Memory B cell (primary cell): ENCODE measurements around the gene AKAP7.

Source experiments
- ATAC-seq: fragments of 150-1000 bp; cut with Tn5 transposase; 2 replicates; pipeline ENCODE4 v1.10.0; 2021; ENCODE audit warnings: low read depth, mild to moderate bottlenecking, moderate library complexity
- DNase-seq, 2 donors: peaks; one replicate each; pipeline ENCODE4 v3.0.0; 2022; ENCODE audit warnings: low spot score in 2 of 2
- H3K27ac Mint-ChIP-seq: one replicate; pipeline ENCODE4 v1.8.0; 2022; ENCODE audit warnings: mild to moderate bottlenecking, moderate library complexity, mixed read lengths
- H3K27me3 Mint-ChIP-seq: one replicate; pipeline ENCODE4 v1.8.0; 2022; ENCODE audit warnings: mixed read lengths
- H3K36me3 Mint-ChIP-seq: one replicate; pipeline ENCODE4 v1.8.0; 2022; ENCODE audit warnings: mild to moderate bottlenecking, mixed read lengths
- H3K4me1 Mint-ChIP-seq: one replicate; pipeline ENCODE4 v1.8.0; 2022; ENCODE audit warnings: mixed read lengths
- H3K4me3 Mint-ChIP-seq: one replicate; pipeline ENCODE4 v1.8.0; 2022; ENCODE audit warnings: mild to moderate bottlenecking, moderate library complexity, mixed read lengths
- H3K9me3 Mint-ChIP-seq: one replicate; pipeline ENCODE4 v1.8.0; 2022; ENCODE audit warnings: mixed read lengths

AKAP7 gene

DNA sequence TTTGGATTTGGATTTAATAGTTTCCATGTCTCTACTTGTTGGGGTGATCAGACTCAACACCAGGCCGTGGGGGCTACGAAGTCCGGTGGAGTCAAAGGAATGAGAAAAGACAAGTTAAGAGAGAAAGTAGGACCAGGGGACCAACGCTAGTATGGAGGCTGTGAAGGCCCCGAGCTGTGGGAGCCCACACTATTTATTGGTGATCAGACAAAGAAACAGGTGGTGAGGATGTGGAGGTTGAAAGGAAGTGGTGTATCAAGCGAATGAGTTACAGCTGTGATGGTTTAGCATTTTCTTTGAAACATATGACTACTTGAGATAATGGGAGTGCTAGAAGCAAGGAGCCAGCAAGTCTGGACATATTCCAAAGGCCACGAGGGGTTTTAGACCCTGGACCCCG lies 62.4 kb downstream of the AKAP7 start:
- peak overlapping the region; percentile 62 for H3K27ac Mint-ChIP-seq
- DNase-seq, result no peak
- no peak for ATAC-seq
- H3K27me3 Mint-ChIP-seq, result no peaks in the 10 kb centered on the region
- no peak overlapping the region for H3K4me3 Mint-ChIP-seq
- H3K4me1 Mint-ChIP-seq, result peaks cover 19% of the 10 kb centered on the region
- peaks cover 13% of the 10 kb centered on the region for H3K36me3 Mint-ChIP-seq
- peaks cover 9% of the 10 kb centered on the region for H3K9me3 Mint-ChIP-seq

DNA sequence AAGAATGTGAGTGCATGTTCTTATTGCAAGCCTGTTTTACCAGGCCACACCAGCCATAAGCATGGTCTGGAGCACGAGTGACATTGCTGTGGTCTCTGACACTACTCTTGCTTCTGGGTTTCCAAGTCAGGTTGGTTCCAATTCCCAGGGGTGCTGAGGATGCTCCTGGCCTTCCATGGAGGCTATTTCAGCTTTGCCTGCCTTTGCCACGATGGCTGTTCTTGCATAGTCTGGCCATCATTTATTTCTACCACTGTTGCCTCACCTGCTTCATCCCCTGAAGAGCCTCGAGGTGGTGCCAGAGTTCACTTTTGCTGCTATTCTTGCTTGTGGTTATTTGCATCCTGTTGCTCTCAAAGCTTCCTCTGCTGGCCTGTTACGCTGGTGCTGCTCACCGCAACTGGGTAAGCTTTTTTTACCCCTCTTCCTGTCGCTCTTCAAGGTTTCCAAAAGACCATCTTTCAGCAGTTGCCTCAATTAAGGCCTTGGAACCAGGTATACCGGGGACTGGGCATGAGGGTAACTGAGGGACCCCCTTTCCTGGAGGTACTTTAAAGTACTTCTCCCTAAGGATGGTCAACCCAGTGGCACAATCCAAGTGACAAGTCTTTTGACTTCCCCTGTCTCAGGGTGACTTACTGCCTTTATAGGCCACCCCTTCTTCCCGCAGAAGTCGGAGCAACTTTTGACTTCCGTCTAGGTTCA lies 64.5 kb downstream of the AKAP7 start:
- H3K9me3 Mint-ChIP-seq, result no peaks in the 10 kb centered on the region
- no peaks in the 10 kb centered on the region for H3K27me3 Mint-ChIP-seq
- peak; percentile 49 to 65 for DNase-seq
- H3K4me1 Mint-ChIP-seq, result peaks cover 19% of the 10 kb centered on the region
- H3K4me3 Mint-ChIP-seq, result peak overlapping the region; percentile 30
- peaks cover 1% of the 10 kb centered on the region for H3K36me3 Mint-ChIP-seq
- peak overlapping the region; percentile 78 for H3K27ac Mint-ChIP-seq
- peak; percentile 98 for ATAC-seq

DNA sequence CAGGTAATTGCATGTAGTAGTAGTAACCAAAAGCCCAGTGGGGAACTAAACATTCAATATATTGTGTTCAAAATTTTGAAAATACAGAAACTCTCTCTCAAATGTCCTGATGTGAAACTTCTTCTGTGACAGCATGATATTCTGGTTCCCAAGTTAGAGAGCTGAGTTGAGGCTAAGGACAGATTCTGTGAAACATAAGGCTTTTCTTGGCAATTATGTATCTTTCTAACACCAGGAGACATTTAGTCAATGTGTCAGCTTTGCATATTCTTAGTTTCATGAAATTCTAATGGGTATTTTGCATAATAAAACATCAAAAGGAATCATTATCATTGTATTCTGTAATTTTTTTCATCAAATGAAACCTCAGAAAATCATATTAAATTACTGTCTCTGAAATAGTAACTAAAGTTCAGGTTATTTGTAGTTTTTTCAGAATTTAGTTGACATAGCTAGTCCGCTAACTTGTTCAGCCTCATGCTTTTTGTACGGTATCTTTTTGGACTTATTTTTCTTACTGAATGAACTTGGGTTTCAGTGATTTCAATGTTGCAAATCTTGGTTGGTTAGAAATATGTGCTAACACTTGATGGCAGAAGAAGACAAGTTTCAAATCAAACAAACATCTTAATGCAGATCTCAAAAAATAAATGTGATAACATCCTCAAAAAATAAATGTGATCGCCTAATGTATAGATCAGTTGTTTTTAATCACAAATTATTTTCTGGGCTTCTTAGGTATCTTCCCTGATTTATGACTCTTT lies 70.4 kb downstream of the AKAP7 start:
- H3K27me3 Mint-ChIP-seq, result no peaks in the 10 kb centered on the region
- ATAC-seq, result no peak
- peaks cover 3% of the 10 kb centered on the region for H3K4me1 Mint-ChIP-seq
- H3K36me3 Mint-ChIP-seq, result peaks cover under 1% of the 10 kb centered on the region
- no peaks in the 10 kb centered on the region for H3K9me3 Mint-ChIP-seq
- H3K4me3 Mint-ChIP-seq, result no peak overlapping the region
- no peak overlapping the region for H3K27ac Mint-ChIP-seq
- no peak for DNase-seq

DNA sequence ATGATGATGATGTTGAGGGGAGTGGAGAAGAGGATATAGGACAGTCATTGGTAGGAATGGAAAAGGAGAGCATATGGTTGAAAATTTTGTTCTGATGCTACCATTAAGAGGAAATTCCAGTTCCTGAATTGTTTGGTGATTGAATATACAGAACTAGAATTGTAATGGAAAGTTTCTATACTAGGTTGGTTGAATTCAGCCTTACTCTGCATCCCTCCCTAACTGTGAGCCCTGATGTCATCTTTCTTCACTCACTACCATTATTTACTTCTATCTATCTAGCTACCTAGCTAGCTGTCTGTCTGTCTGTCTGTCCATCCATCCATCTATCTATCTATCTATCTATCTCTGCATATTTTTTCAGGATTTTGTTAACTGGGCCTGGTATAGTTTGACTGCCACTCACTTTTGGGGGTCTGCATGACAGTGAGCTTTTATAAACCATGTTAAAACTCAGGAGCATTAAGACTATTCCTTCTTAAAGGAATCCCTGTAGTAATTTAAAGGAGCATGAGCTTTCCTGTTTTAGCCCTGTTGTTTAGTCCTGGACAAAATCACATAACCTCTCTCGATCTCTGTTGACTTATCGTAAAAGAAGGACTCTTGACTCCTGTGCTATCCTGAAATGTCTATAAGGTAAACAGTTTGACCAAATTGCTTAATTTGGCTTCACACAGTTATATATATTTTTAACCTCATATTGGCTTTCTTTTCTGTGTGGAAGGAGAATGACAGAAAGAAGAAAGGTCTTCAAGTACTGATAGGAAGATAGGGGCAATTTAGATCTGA lies 71.4 kb downstream of the AKAP7 start:
- no peak overlapping the region for H3K4me3 Mint-ChIP-seq
- ATAC-seq (no peak), DNase-seq (no peak)
- H3K27ac Mint-ChIP-seq, result no peak overlapping the region
- H3K36me3 Mint-ChIP-seq, result peaks cover 4% of the 10 kb centered on the region
- H3K9me3 Mint-ChIP-seq, result no peaks in the 10 kb centered on the region
- H3K4me1 Mint-ChIP-seq, result peaks cover 3% of the 10 kb centered on the region
- no peaks in the 10 kb centered on the region for H3K27me3 Mint-ChIP-seq

DNA sequence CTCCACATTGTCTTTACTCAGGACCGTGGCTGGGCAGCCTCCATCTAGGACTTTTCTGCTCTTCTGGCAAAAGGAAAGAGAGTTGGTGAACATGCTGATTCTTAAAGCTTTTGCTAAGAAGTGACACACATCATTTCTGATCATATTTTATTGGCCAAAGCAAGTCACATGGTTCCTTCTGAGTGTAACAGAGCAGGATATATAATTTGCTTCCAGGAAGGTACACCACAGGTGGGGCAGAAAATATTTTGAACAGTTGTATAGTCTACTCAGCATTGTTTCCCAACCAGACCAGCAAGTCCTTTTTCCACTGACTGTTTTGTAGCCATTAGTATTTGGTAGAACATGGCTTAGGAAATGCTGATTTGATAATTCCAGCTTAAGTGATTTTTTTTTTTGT lies 73.5 kb downstream of the AKAP7 start:
- peaks cover 4% of the 10 kb centered on the region for H3K36me3 Mint-ChIP-seq
- DNase-seq (no peak), ATAC-seq (no peak)
- H3K9me3 Mint-ChIP-seq, result no peaks in the 10 kb centered on the region
- no peak overlapping the region for H3K4me3 Mint-ChIP-seq
- H3K27me3 Mint-ChIP-seq, result no peaks in the 10 kb centered on the region
- peaks cover 8% of the 10 kb centered on the region for H3K4me1 Mint-ChIP-seq
- H3K27ac Mint-ChIP-seq, result no peak overlapping the region

DNA sequence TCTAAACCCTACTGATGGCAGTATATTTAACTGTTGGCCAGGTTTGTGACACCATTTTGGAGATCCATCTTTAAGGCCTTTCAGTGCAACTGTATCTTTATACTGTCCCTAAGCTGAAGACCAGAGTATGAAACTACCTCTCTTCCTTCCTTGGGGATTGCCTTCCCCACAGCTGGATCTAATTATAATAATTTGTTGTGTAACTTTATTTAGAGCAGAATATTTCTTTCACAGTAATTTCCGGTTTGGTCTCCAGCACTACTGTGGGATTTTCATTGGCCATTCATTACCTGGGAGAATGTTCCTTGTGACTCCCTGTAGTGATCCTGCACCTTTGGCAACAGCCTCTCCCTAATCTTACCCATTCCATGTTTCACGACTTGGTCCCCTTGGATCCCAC lies 75.2 kb downstream of the AKAP7 start:
- no peaks in the 10 kb centered on the region for H3K9me3 Mint-ChIP-seq
- DNase-seq (no peak), ATAC-seq (no peak)
- H3K4me1 Mint-ChIP-seq, result peaks cover 10% of the 10 kb centered on the region
- no peaks in the 10 kb centered on the region for H3K27me3 Mint-ChIP-seq
- peaks cover 4% of the 10 kb centered on the region for H3K36me3 Mint-ChIP-seq
- no peak overlapping the region for H3K27ac Mint-ChIP-seq
- H3K4me3 Mint-ChIP-seq, result no peak overlapping the region

DNA sequence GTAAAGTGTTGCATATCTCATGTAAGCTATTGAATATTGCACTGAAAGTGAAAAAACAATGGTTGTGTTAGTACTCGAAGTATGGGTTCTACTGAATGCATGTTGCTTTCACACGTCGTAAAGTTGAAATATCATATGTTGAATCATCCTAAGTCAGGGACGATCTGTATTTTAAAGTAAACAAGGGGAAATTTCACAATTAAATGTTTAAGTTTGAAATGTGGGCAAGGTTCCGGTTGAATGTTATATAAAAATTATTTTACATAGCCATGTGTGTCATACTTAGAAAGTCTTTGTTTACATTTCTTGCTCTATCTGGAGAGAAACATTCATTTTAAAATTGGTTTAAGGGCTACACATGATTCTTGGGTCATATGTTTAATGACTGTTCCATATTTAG lies 76.8 kb downstream of the AKAP7 start:
- Mint-ChIP-seq H3K36me3 (peaks cover 4% of the 10 kb centered on the region), H3K27me3 (no peaks in the 10 kb centered on the region), H3K4me3 (no peak overlapping the region), H3K4me1 (peaks cover 7% of the 10 kb centered on the region), H3K9me3 (no peaks in the 10 kb centered on the region), H3K27ac (no peak overlapping the region)
- DNase-seq, result no peak
- no peak for ATAC-seq

DNA sequence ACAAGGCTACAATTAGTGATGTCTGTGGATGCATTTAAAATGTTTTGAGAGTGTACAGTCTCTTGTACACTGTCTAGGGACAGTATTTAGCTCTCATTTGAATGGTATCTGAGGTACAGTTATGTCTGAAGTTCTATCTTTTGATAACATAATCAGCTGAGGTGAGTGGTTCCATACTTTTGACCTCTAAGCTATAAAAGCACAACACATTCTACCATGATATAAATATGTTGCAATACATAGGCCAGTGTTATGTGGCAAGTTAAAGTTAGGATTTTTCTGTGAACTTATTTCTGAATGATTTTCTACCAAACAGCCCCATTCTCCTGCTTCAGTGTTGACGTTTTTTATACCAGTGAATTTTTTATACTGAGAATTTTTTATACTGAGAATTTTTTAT lies 77.6 kb downstream of the AKAP7 start:
- H3K4me3 Mint-ChIP-seq, result no peak overlapping the region
- no peaks in the 10 kb centered on the region for H3K9me3 Mint-ChIP-seq
- no peak for ATAC-seq
- no peak for DNase-seq
- H3K4me1 Mint-ChIP-seq, result peaks cover 7% of the 10 kb centered on the region
- no peaks in the 10 kb centered on the region for H3K27me3 Mint-ChIP-seq
- peaks cover 4% of the 10 kb centered on the region for H3K36me3 Mint-ChIP-seq
- H3K27ac Mint-ChIP-seq, result no peak overlapping the region

DNA sequence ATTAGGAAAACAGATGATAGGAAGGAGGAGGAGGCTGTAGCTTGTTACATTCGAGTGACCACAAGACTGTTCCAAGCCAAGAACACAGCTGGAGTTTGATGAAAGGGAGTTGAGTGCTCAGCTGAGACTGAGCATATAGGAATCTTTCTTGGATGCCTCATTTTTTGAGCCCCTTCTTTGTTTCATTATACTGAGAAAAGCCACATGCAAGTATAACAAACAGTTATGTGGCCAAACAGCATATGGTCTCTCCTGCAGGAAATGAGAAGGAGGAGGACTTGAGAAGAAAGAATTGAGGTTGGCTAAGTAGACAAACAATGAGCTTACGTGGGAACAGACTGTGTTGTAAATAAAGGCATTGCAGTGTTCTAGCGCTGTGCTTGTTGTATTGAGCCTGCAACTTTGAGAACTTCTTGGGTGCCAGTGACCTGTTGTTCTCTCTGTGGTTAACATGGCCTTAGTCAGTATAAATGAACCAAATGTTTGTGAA lies 78.3 kb downstream of the AKAP7 start:
- H3K27me3 Mint-ChIP-seq, result no peaks in the 10 kb centered on the region
- peaks cover 7% of the 10 kb centered on the region for H3K4me1 Mint-ChIP-seq
- ATAC-seq, result no peak
- peaks cover 4% of the 10 kb centered on the region for H3K36me3 Mint-ChIP-seq
- no peak overlapping the region for H3K27ac Mint-ChIP-seq
- no peak for DNase-seq
- no peak overlapping the region for H3K4me3 Mint-ChIP-seq
- H3K9me3 Mint-ChIP-seq, result no peaks in the 10 kb centered on the region

DNA sequence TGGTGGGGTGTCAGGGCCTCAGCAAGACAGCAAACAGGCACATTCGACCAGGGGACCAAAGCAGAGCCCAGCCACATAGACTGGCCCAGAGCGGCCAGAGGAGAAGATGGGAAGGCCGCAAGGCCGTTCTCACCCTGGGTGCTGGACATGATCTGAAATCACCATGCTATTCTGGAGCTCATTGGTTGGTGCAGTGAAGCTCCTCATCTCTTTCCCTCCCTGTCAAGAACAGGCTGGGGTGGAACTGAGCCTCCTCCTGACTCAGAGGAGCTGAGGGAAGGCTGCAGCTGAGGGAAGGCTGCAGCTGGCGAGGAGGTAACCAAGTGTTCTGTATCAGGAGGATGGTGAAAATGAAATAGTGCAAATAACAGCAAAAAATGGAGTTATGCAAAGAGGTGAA lies 80.0 kb downstream of the AKAP7 start:
- no peaks in the 10 kb centered on the region for H3K9me3 Mint-ChIP-seq
- H3K4me1 Mint-ChIP-seq, result peaks cover 7% of the 10 kb centered on the region
- H3K36me3 Mint-ChIP-seq, result peaks cover 4% of the 10 kb centered on the region
- DNase-seq (no peak), ATAC-seq (no peak)
- no peak overlapping the region for H3K27ac Mint-ChIP-seq
- H3K4me3 Mint-ChIP-seq, result no peak overlapping the region
- no peaks in the 10 kb centered on the region for H3K27me3 Mint-ChIP-seq

DNA sequence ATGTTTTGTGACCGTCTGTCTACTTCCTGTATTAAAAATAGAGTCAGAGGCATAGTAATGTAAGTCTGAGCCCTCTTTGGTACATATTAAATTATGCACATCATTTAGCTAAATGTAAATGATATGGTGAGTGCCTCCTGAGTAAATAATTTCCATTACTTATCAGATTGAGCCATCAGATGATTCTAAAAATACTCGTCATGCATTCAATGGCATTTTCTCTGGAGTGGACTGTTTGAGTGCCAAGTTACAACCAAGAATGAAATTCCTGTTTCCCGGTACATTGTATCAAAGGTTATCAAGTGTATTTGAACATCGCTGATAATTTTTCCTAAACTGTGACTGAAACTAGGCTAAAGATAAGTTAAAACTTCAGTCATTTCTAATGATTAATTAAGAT lies 81.0 kb downstream of the AKAP7 start:
- no peaks in the 10 kb centered on the region for H3K9me3 Mint-ChIP-seq
- peaks cover 7% of the 10 kb centered on the region for H3K4me1 Mint-ChIP-seq
- no peak overlapping the region for H3K4me3 Mint-ChIP-seq
- no peak overlapping the region for H3K27ac Mint-ChIP-seq
- H3K27me3 Mint-ChIP-seq, result no peaks in the 10 kb centered on the region
- DNase-seq (no peak), ATAC-seq (no peak)
- H3K36me3 Mint-ChIP-seq, result peaks cover 6% of the 10 kb centered on the region

DNA sequence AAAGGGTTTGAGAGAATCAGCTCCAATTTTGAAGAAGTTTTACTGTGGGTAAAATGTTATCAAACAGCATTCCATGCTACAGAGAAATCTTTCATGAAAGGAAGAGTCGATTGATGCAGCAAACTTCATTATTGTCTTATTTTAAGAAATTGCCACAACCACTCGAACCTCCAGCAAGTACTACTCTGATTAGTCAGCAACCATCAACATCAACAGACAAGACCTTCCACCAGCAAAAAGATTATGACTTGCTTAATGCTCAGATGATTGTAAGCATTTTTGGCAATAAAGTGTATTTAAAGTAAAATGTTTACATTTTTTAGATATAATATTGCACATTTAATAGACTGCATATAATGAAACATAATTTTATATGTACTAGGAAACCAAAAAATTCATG lies 87.5 kb downstream of the AKAP7 start:
- Mint-ChIP-seq H3K36me3 (peaks cover 11% of the 10 kb centered on the region), H3K27me3 (no peaks in the 10 kb centered on the region), H3K4me1 (no peaks in the 10 kb centered on the region), H3K9me3 (no peaks in the 10 kb centered on the region), H3K27ac (no peak overlapping the region), H3K4me3 (no peak overlapping the region)
- ATAC-seq, result no peak
- no peak for DNase-seq

DNA sequence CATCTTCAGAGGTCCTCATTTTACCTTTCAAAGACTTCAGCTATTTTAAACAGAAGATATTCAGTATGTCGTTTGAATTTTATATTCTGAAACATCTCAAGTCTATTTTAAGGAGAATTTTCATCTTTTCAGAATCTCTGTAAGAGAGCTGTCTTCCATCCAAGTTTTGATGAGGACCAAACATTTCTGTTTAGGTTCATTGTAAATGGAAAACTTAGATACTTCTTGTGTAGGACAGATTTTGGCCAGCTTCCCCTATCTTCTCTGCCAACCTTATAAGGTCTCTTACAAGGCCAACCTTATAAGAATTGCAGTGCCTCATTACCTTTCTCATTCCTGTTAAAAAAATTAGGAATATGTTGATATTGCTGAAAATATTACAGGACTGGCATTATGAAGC lies 88.1 kb downstream of the AKAP7 start:
- no peaks in the 10 kb centered on the region for H3K9me3 Mint-ChIP-seq
- H3K27ac Mint-ChIP-seq, result no peak overlapping the region
- peaks cover 11% of the 10 kb centered on the region for H3K36me3 Mint-ChIP-seq

DNA sequence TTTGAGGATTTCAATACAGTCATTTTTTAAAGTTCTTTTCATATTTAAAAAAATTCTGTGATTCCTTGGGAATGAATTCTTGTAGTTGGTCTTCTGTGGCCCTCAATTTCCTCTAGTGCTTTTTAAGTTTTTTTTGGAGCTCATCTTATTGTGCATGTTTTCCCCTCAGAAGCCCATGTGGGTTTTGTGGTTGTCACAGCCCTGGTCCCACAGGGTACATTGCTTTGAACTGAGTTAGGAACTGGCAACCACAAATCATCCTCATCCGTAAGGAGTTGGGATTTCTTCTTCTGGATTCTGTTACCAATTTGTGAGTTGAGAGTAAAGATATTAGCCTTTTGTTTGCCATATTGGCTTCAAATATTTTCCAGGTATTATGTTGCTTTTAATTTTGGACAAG lies 89.9 kb downstream of the AKAP7 start:
- no peak overlapping the region for H3K4me3 Mint-ChIP-seq
- ATAC-seq, result no peak

More for the DNA sequence above, 88.1 kb downstream of the AKAP7 start:
- H3K27me3 Mint-ChIP-seq, result no peaks in the 10 kb centered on the region
- no peaks in the 10 kb centered on the region for H3K4me1 Mint-ChIP-seq
- ATAC-seq (no peak), DNase-seq (no peak)
- no peak overlapping the region for H3K4me3 Mint-ChIP-seq

More for the DNA sequence above, 89.9 kb downstream of the AKAP7 start:
- no peaks in the 10 kb centered on the region for H3K9me3 Mint-ChIP-seq
- H3K27ac Mint-ChIP-seq, result no peak overlapping the region
- no peaks in the 10 kb centered on the region for H3K4me1 Mint-ChIP-seq
- no peaks in the 10 kb centered on the region for H3K27me3 Mint-ChIP-seq
- no peak for DNase-seq
- H3K36me3 Mint-ChIP-seq, result peaks cover 12% of the 10 kb centered on the region
